OCI-LY3 (cell line): Measurements from ENCODE around the gene RNASEH1.
"Not testable (repeated sequence)": the region's sequence is repeated elsewhere in the genome, so short reads cannot be mapped to it uniquely, and the experiment has no call there.

Experiments used
- EZH2phosphoT487 ChIP-seq: fragments of 200-600 bp; shearing (Covaris generic); IDR thresholded peaks from 2 replicates; pipeline ENCODE4 v1.6.1; 2018; ENCODE audit warnings: antibody characterized with exemption, mixed run types, low read depth
- TF ChIP-seq, protein P1 (sequence below): fragments of 200-600, 300-600 bp; sonication (generic); IDR thresholded peaks from 2 replicates; pipeline ENCODE4 v1.5.1; 2014; ENCODE audit warnings: antibody characterized with exemption, low read length, low read depth

DNA sequence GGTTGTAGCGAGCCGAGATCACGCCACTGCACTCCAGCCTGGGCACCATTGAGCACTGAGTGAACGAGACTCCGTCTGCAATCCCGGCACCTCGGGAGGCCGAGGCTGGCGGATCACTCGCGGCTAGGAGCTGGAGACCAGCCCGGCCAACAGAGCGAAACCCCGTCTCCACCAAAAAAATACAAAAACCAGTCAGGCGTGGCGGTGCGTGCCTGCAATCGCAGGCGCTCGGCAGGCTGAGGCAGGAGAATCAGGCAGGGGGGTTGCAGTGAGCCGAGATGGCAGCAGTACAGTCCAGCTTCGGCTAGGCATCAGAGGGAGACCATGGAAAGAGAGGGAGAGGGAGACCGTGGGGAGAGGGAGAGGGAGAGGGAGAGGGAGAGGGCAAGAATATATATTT, 11.5 kb upstream of the RNASEH1 start:
- not testable (repeated sequence) for TF ChIP-seq EZH2phosphoT487
- TF ChIP-seq, protein P1, sequence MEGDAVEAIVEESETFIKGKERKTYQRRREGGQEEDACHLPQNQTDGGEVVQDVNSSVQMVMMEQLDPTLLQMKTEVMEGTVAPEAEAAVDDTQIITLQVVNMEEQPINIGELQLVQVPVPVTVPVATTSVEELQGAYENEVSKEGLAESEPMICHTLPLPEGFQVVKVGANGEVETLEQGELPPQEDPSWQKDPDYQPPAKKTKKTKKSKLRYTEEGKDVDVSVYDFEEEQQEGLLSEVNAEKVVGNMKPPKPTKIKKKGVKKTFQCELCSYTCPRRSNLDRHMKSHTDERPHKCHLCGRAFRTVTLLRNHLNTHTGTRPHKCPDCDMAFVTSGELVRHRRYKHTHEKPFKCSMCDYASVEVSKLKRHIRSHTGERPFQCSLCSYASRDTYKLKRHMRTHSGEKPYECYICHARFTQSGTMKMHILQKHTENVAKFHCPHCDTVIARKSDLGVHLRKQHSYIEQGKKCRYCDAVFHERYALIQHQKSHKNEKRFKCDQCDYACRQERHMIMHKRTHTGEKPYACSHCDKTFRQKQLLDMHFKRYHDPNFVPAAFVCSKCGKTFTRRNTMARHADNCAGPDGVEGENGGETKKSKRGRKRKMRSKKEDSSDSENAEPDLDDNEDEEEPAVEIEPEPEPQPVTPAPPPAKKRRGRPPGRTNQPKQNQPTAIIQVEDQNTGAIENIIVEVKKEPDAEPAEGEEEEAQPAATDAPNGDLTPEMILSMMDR = not testable (repeated sequence)
